MCF 10A (cell line): Measurements from ENCODE around the gene CKAP2L. TPM values are rescaled to one million over a fixed set of nuclear protein-coding genes. Genes with fewer than 3 reads are reported as not detected.

Experiments
- BruUV-seq: library from RNA; stranded (reverse); fragments of 400-500 nt; replicated peaks from 2 replicates; lab custom pipeline; 2021; lab: Mats Ljungman, UMichigan
- CTCF ChIA-PET: fragments of 300-600 bp; sonication (Branson Sonifier 250); formaldehyde crosslinking; extraction: SDS; loops from one replicate; lab custom pipeline; 2021; ENCODE audit warnings: antibody characterized with exemption, inconsistent platforms; lab: Yijun Ruan, JAX
- POLR2A ChIA-PET: fragments of 300-600, 350-650 bp; sonication (Branson Sonifier 250); formaldehyde crosslinking; extraction: SDS; loops from one replicate; lab custom pipeline; 2020; ENCODE audit warnings: antibody characterized with exemption, inconsistent platforms; lab: Yijun Ruan, JAX
- DNase-seq: peaks from one replicate; pipeline ENCODE4 v3.0.0-alpha.2; 2018; ENCODE audit not compliant: unreplicated experiment
- H3K27ac Mint-ChIP-seq: one replicate; pipeline ENCODE4 v1.8.0; 2022; ENCODE audit warnings: mild to moderate bottlenecking, low read depth, mixed read lengths; ENCODE audit not compliant: unreplicated experiment
- H3K27me3 Mint-ChIP-seq: one replicate; pipeline ENCODE4 v1.8.0; 2022; ENCODE audit warnings: mixed read lengths; ENCODE audit not compliant: insufficient read depth, unreplicated experiment
- H3K36me3 Mint-ChIP-seq: one replicate; pipeline ENCODE4 v1.8.0; 2022; ENCODE audit warnings: mild to moderate bottlenecking, moderate library complexity, mixed read lengths; ENCODE audit not compliant: insufficient read depth, unreplicated experiment
- H3K4me1 Mint-ChIP-seq: one replicate; pipeline ENCODE4 v1.8.0; 2022; ENCODE audit warnings: mixed read lengths; ENCODE audit not compliant: insufficient read depth, unreplicated experiment
- H3K4me3 Mint-ChIP-seq: one replicate; pipeline ENCODE4 v1.8.0; 2022; ENCODE audit warnings: mild to moderate bottlenecking, moderate library complexity, mixed read lengths; ENCODE audit not compliant: unreplicated experiment
- H3K9me3 Mint-ChIP-seq: one replicate; pipeline ENCODE4 v1.8.0; 2022; ENCODE audit warnings: mixed read lengths; ENCODE audit not compliant: unreplicated experiment
- CTCF ChIP-seq: fragments of 200-600 bp; IDR thresholded peaks from one replicate; pipeline ENCODE4 v1.8.0; 2022; ENCODE audit warnings: antibody characterized with exemption, mild to moderate bottlenecking; ENCODE audit not compliant: unreplicated experiment
- intact Hi-C: fragments of 100-400 bp; cut with micrococcal nuclease; formaldehyde crosslinking; loops from 2 replicates; pipeline ENCODE4 v1.14.1; 2022
- total RNA-seq: library from RNA; stranded (reverse); gene quantifications from 2 replicates; pipeline ENCODE4 v1.2.3, GENCODE V29; 2022

CKAP2L gene
- total RNA-seq, 1 experiment from 2014 or later = 21.6 TPM

DNA sequence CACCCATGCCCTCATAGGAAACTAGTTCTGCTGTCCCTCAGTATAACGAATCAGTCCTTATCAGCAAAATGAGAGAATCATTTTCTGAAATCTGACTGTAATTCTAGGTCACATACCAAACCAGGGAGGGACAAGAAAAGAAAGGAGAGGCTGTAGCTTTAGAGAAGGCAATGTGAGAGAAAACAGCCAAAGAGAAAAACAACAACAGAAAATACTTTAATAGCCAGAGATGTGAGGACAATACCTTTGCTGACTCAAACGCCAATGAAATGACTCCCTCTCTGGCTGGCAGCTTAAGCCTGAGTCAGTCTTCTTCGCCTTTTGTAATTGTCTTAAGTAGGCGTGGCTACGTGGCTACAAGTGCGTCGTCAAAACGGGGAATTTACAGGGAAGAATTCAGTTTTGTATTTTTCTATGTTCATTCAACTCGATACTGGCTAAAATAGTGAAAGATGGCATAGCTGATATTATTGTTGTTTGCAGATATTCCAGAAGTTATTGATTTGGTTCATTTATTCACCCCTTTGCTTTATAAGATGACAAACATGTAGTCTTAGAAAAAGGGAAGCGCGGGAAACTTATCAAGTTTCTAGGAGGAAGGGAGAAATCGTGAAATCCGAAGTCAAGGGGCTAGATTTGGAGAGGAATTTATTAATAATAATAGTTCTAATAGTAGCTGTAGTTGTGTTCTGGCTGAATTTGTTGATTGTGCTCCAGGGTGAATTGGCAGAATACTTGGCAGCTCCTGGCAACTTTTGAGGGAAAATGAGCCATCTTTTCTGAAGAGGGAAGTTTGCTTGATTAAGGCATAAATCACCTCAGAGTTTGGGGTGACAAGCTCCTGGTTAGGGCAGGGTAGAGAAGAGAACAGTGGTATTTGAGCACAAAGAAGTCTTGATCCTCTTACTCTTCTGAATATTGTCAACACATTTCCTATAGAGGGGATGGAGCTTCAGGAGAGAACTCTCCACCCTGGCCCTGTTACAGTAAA is 20.1 kb upstream of the CKAP2L start, which contains the start of gene IL1A:
TSS of gene IL1A (minus strand) at position 295 of the 991 bp plus-strand sequence. CDS start 723 bp downstream, outside the sequence.
- Mint-ChIP-seq H3K27me3 (no peaks in the 10 kb centered on the region), H3K4me1 (peaks cover 57% of the 10 kb centered on the region), H3K9me3 (peaks cover 8% of the 10 kb centered on the region), H3K4me3 (peak within 1 kb of the TSS; percentile 79), H3K27ac (peak within 1 kb of the TSS; percentile 85), H3K36me3 (peaks cover 36% of the 10 kb centered on the region)
- peak; percentile 92 for DNase-seq
- no peak for TF ChIP-seq CTCF
- BruUV-seq = TSS peak; percentile 67
- intact Hi-C loops = no loop called here
- POLR2A ChIA-PET = interaction anchor here (0.8 to 9.4 kb wide), 26 partner anchors 10 to 455 kb away, joined by 3 to 131 read pairs (median 10); partner anchors contain the start of genes CKAP2L and IL1B
- CTCF ChIA-PET = interaction anchor here (0.6 to 6.3 kb wide), 11 partner anchors 9 to 162 kb away, joined by 3 to 38 read pairs (median 4); no protein-coding TSS in a partner anchor

DNA sequence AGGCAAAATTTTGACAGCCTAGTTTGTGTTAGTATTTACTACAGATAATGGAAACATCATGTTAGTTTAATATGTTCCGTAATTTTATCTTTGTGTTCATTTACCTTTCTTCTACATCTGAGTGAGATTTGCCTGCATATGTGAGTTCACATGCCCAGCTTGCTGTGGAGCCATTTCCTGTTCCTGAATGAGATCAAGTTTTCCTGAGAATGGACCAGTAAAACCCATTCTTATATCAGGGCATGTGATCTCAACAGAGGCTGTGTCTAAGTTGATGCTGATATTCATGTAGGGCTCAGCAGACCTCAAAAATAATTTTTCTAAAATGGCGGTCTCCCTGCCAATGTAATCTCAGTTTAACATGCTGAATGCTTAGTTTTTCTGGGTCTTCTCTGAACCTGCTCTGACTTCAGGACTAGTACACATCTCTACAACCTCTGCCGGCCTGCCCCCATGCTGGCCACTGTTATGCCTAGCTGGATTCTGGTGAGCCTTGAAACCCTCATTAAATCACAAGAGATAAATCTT is 18.8 kb upstream of the CKAP2L start:
- peak overlapping the region; percentile 85 for H3K27ac Mint-ChIP-seq
- no peak for DNase-seq
- no TSS peak for BruUV-seq
- peaks cover 67% of the 10 kb centered on the region for H3K4me1 Mint-ChIP-seq
- intact Hi-C loops = loop anchor here (1.0 kb wide), 2 partner anchors 53 to 97 kb away; partner anchors contain the start of gene IL1B
- no peak for TF ChIP-seq CTCF
- no peaks in the 10 kb centered on the region for H3K27me3 Mint-ChIP-seq
- no peaks in the 10 kb centered on the region for H3K9me3 Mint-ChIP-seq
- peak overlapping the region; percentile 79 for H3K4me3 Mint-ChIP-seq
- peaks cover 48% of the 10 kb centered on the region for H3K36me3 Mint-ChIP-seq
- ChIA-PET POLR2A (interaction anchor here (0.5 to 9.4 kb wide), 25 partner anchors 10 to 176 kb away, joined by 3 to 131 read pairs (median 10); partner anchors contain the start of genes CKAP2L and IL1B), CTCF (interaction anchor here (0.7 to 6.3 kb wide), 7 partner anchors 12 to 176 kb away, joined by 3 to 38 read pairs (median 5); no protein-coding TSS in a partner anchor)

DNA sequence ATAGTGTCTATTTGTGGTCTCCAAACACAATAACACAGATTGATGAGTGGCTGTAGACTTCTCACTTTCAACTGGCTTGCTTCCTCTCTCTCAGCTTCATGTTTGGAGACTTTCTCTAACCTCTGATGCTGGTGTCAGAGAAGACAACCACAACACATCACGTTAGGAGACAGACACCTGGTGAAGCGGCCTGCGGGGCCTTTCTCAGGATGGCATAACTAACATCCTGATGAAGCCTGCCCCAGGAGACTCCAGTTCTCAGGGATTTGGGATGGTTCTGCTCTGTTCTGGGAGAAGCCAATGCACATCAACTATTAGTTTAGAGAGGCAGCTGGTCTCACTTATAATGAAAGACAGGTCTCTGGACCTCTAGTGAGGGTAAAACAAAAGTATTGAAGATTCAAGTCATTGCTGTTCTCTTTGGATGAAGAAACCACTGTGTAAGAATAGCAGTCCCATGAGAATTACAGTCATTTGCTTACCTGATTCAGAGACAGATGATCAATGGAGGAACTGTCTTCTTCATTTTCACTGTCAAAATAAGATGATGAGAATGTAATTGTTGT is 17.9 kb upstream of the CKAP2L start:
- H3K4me3 Mint-ChIP-seq = peak overlapping the region; percentile 79
- no peaks in the 10 kb centered on the region for H3K27me3 Mint-ChIP-seq
- ChIA-PET CTCF (interaction anchor here (0.7 to 6.3 kb wide), 10 partner anchors 13 to 341 kb away, joined by 3 to 38 read pairs (median 4); no protein-coding TSS in a partner anchor), POLR2A (interaction anchor here (0.7 to 9.4 kb wide), 14 partner anchors 10 to 159 kb away, joined by 3 to 131 read pairs (median 22); partner anchors contain the start of genes CKAP2L and IL1B)
- DNase-seq = no peak
- peaks cover 71% of the 10 kb centered on the region for H3K4me1 Mint-ChIP-seq
- no TSS peak for BruUV-seq
- peaks cover 58% of the 10 kb centered on the region for H3K36me3 Mint-ChIP-seq
- intact Hi-C loops = no loop called here
- H3K9me3 Mint-ChIP-seq = no peaks in the 10 kb centered on the region
- peak overlapping the region; percentile 85 for H3K27ac Mint-ChIP-seq
- no peak for TF ChIP-seq CTCF
